Activated CD8-positive, alpha-beta memory T cell treated with anti-CD3 and anti-CD28 coated beads for 48 hours (primary cell): ENCODE results near the gene DIO3.
"Not testable (repeated sequence)": the region's sequence is repeated elsewhere in the genome, so short reads cannot be mapped to it uniquely, and the experiment has no call there.

Experiments
- DNase-seq, 3 experiments: peaks; one replicate each; pipeline ENCODE4 v3.0.0-alpha.2; 2020; ENCODE audit warnings: low read depth in 2 of 3, low spot score in 2 of 3

DIO3 gene

GRCh38 chr14:101557811-101558738 is 3.2 kb upstream of the DIO3 start:
- no peak for DNase-seq

- DNase-seq: no peak
These were observed 2.5 kb upstream of the DIO3 start for GRCh38 chr14:101558739-101559240.

GRCh38 chr14:101559250-101559623 is 2.1 kb upstream of the DIO3 start:
- DNase-seq: no peak

GRCh38 chr14:101559624-101560533 is 1.4 kb upstream of the DIO3 start:
- DNase-seq: no peak

GRCh38 chr14:101560534-101561113 is 671 bp upstream of the DIO3 start:
- DNase-seq: no peak

GRCh38 chr14:101561897-101562490 is 699 bp downstream of the DIO3 start:
- no peak for DNase-seq

- no peak for DNase-seq
These were observed 1.5 kb downstream of the DIO3 start for GRCh38 chr14:101562659-101563351.

GRCh38 chr14:101563352-101563653 is 2.0 kb downstream of the DIO3 start:
- DNase-seq: no peak

- no peak for DNase-seq
These were observed 2.6 kb downstream of the DIO3 start for GRCh38 chr14:101563654-101564443.

- no peak for DNase-seq
These were observed 3.1 kb downstream of the DIO3 start for GRCh38 chr14:101564444-101564776.

GRCh38 chr14:101564819-101565698 is 3.8 kb downstream of the DIO3 start:
- DNase-seq: no peak

GRCh38 chr14:101567252-101567651 is 6.0 kb downstream of the DIO3 start:
- DNase-seq: no peak

GRCh38 chr14:101571004-101571403 is 9.7 kb downstream of the DIO3 start:
- DNase-seq: no peak

- DNase-seq: not testable (repeated sequence)
These were observed 11.2 kb downstream of the DIO3 start for GRCh38 chr14:101572526-101572925.

- no peak for DNase-seq
These were observed 12.0 kb downstream of the DIO3 start for GRCh38 chr14:101573289-101573688.

- DNase-seq: no peak
These were observed 14.3 kb downstream of the DIO3 start for GRCh38 chr14:101575581-101575980.

GRCh38 chr14:101577221-101577909 is 16.1 kb downstream of the DIO3 start:
- DNase-seq: no peak

GRCh38 chr14:101578489-101578888 is 17.2 kb downstream of the DIO3 start:
- DNase-seq: no peak
